AG09309 (cell line): ENCODE data around the gene KCNH1.
"Not testable (repeated sequence)": the region's sequence is repeated elsewhere in the genome, so short reads cannot be mapped to it uniquely, and the experiment has no call there.

ENCODE experiments used
- DNase-seq: peaks from one replicate; pipeline ENCODE4 v3.0.0-alpha.2; 2010; ENCODE audit warnings: low read depth
- H3K4me3 ChIP-seq: 2 replicates; pipeline ENCODE4 v1.5.1; 2011; ENCODE audit warnings: mild to moderate bottlenecking, low read depth, low read length, moderate library complexity; ENCODE audit not compliant: control insufficient read depth
- CTCF ChIP-seq: IDR thresholded peaks from 2 replicates; pipeline ENCODE4 v1.5.1; 2011; ENCODE audit warnings: mild to moderate bottlenecking, low read depth, low read length, inconsistent platforms; ENCODE audit not compliant: insufficient read depth, control insufficient read depth; ENCODE audit errors: missing control alignments

The KCNH1 gene

GRCh38 chr1:210674151-210674550 is 459.8 kb downstream of the KCNH1 start:
- TF ChIP-seq CTCF = no peak
- H3K4me3 ChIP-seq = no peak overlapping the region
- no peak for DNase-seq

GRCh38 chr1:210669951-210670350 is 464.0 kb downstream of the KCNH1 start:
- DNase-seq = no peak
- no peak for TF ChIP-seq CTCF
- no peak overlapping the region for H3K4me3 ChIP-seq

GRCh38 chr1:210663730-210664573 is 470.0 kb downstream of the KCNH1 start:
- TF ChIP-seq CTCF = no peak
- no peak overlapping the region for H3K4me3 ChIP-seq
- no peak for DNase-seq

- no peak for DNase-seq
- TF ChIP-seq CTCF = no peak
- H3K4me3 ChIP-seq = no peak overlapping the region
Observed at GRCh38 chr1:210662291-210663050, 471.5 kb downstream of the KCNH1 start.

- not testable (repeated sequence) for DNase-seq, H3K4me3 ChIP-seq
Observed at GRCh38 chr1:210661520-210661919, 472.4 kb downstream of the KCNH1 start.

- no peak overlapping the region for H3K4me3 ChIP-seq
- TF ChIP-seq CTCF = no peak
- DNase-seq = no peak
Observed at GRCh38 chr1:210657806-210658205, 476.1 kb downstream of the KCNH1 start.

GRCh38 chr1:210655511-210655910 is 478.4 kb downstream of the KCNH1 start:
- no peak for TF ChIP-seq CTCF
- no peak for DNase-seq
- no peak overlapping the region for H3K4me3 ChIP-seq
